SH-SY5Y (cell line): ENCODE measurements around the gene ILF2.

Source experiments
- GATA2 ChIP-seq: IDR thresholded peaks from 2 replicates; pipeline ENCODE4 v1.6.1; 2011; ENCODE audit warnings: mild to moderate bottlenecking, low read depth, low read length
- GATA3 ChIP-seq: IDR thresholded peaks from 2 replicates; pipeline ENCODE4 v1.6.1; 2011; ENCODE audit warnings: low read depth, mild to moderate bottlenecking, low read length, moderate library complexity

The ILF2 gene

DNA sequence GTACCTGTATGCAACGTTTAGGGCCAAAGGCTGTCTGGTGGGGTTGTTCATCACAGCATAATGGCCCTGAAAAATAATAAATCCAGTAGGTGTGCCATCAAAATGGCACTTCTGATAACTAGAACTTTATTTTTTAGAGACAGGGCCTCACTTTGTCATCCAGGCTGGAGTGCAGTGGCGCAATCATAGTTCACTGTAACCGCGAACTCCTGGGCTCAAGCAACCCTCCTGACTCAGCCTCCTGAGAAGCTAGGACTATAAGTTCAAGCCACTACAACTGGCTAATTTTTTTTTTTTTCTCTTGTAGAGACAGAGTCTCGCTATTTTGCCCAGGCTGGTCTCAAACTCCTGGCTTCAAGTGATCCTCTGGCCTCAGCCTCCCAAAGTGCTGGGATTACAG lies 7.6 kb downstream of the ILF2 start:
- TF ChIP-seq GATA2 = no peak
- TF ChIP-seq GATA3 = no peak

- TF ChIP-seq GATA3 = no peak
- TF ChIP-seq GATA2 = no peak
These were observed 8.5 kb downstream of the ILF2 start for GRCh38 chr1:153662269-153662668.

- TF ChIP-seq GATA3 = no peak
- TF ChIP-seq GATA2 = no peak
These were observed 9.6 kb downstream of the ILF2 start for GRCh38 chr1:153661111-153661708.

GRCh38 chr1:153659656-153660055 lies 11.1 kb downstream of the ILF2 start:
- TF ChIP-seq GATA2 (no peak), GATA3 (no peak)

- TF ChIP-seq GATA2 = no peak
- TF ChIP-seq GATA3 = no peak
These were observed 11.6 kb downstream of the ILF2 start for GRCh38 chr1:153659175-153659534.

DNA sequence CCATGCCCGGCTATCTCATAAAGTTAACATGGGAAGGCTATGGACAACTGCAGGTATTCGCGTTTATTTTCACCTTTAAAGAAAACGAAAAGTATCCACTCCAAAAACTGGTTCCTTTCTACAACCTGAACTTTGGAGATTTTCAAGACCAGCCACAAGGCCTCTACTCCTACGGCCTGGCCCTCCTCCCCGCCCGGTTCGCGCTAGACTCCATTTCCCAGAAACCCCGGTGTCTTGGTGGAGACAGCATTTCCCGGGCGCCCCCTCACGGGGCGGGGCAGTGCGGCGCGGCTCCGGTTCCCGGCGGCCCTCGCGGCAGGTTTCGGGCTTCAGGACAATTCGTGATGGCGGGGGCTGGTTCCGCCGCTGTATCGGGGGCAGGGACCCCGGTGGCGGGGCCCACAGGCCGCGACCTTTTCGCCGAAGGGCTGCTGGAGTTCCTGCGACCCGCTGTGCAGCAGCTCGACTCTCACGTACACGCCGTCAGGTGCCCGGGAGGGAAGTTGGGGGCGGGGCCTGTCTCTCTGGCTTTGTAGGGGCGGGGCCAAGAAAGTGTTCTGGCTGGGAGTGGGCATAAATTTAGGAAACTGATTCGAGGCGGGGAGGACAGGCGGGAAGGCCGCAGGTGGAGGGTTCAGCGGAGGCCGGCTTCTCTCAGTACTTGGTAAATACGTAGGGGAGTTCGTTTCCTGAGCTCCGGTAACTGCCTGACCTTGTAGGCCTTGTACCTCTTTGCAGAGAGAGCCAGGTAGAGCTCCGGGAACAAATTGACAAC lies 12.2 kb downstream of the ILF2 start, which contains the start of gene SNAPIN:
SNAPIN (plus strand) TSS at position 304 of the 775 bp plus-strand sequence; CDS start at position 345, 41 bp downstream.
- no peak for TF ChIP-seq GATA3
- TF ChIP-seq GATA2 = no peak

GRCh38 chr1:153655333-153655732 lies 15.5 kb downstream of the ILF2 start:
- TF ChIP-seq GATA3 = no peak
- no peak for TF ChIP-seq GATA2

GRCh38 chr1:153652805-153653500 lies 17.8 kb downstream of the ILF2 start:
- TF ChIP-seq GATA2 = no peak
- no peak for TF ChIP-seq GATA3

- no peak for TF ChIP-seq GATA3
- TF ChIP-seq GATA2 = no peak
These were observed 19.0 kb downstream of the ILF2 start for GRCh38 chr1:153651771-153652170.

- TF ChIP-seq GATA3 (no peak), GATA2 (no peak)
These were observed 20.9 kb downstream of the ILF2 start for GRCh38 chr1:153649863-153650235.

DNA sequence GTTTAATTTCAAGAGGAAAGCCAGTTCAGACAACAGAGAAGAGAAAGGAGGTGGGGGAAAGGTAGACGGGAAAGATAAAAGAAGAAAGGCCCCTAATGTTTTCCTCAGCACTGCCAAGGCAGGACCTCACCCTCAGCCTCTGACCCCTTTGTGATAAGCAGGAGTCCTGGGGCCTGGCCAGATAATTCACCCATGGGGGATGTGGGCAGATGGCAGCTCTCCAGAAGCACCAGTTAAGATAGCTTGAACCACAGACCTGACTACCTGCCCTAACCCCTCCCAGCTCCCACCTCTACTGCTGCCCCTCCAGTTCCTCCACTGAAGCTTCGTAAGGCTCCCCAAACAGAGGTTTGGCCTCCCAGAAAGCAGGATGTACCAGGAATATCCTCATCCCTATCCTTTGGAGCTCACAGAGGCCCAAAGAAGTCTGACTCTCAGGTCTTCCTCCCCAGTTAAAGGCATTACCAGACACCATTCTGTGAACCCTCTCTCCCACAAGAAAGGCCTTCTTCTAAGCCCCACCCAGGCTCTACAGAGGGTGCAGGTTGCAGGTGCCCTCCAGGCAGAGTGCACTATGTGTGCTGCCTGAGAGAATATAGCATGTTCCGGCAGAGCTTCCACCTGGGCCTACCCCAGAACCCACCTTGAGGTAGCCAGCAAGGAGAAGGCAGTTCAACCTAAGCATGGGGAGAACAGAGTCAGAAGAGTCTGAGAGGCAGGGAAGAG lies 21.5 kb downstream of the ILF2 start:
- TF ChIP-seq GATA3 (no peak), GATA2 (no peak)

GRCh38 chr1:153648000-153648643 lies 22.7 kb downstream of the ILF2 start:
- no peak for TF ChIP-seq GATA3
- no peak for TF ChIP-seq GATA2

- TF ChIP-seq GATA2 = no peak
- no peak for TF ChIP-seq GATA3
These were observed 23.5 kb downstream of the ILF2 start for GRCh38 chr1:153647346-153647714.
